Fibroblast of skin of right biceps (primary cell): ENCODE measurements around the gene LIX1L.
"Not testable (repeated sequence)": the region's sequence is repeated elsewhere in the genome, so short reads cannot be mapped to it uniquely, and the experiment has no call there.

ENCODE experiments used
- DNase-seq: peaks from one replicate; pipeline ENCODE4 v3.0.0-alpha.2; 2013

The LIX1L gene

GRCh38 chr1:145962157-145963102 is 4.6 kb upstream of the LIX1L start:
- peak; percentile 49 for DNase-seq

DNA sequence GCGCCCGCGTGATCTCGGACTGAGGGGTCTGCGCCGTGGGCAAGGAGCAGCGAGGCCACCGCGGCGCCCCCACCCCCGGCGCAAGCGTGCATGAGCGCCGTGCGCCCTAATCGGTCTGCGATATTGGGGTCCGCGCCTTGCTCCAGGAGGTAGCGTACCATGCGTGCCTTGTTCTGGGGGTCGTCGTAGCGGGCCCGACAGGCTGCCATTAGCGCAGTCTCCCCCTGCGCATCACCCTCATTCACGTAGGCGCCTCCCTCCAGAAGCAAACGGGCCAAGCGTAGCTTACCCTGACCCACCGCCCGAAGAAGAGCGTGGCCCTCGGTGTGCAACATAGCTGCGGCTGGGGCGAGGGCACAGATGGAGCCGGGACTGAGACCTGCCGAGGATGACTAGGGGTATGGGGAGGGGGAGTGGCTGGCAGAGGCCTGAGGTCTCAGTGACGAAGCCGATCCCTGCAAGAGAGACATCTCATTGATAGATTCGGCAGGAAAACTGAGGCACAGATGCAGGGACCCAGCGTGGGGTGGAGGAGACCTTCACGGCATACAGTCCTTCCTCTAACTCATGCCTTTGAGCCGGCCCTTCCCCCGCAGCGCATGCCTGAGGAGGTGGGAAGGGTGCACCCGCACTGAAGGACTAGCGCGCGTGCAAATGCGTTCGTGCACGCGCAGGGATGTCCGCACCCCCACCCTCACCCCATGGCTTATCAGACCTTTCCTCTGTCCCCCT is 3.8 kb upstream of the LIX1L start:
- DNase-seq, result peak; percentile 44

GRCh38 chr1:145961109-145961424 is 3.2 kb upstream of the LIX1L start:
- DNase-seq, result no peak

- peak; percentile 65 for DNase-seq
These were observed 2.8 kb upstream of the LIX1L start for GRCh38 chr1:145960468-145961108.

DNA sequence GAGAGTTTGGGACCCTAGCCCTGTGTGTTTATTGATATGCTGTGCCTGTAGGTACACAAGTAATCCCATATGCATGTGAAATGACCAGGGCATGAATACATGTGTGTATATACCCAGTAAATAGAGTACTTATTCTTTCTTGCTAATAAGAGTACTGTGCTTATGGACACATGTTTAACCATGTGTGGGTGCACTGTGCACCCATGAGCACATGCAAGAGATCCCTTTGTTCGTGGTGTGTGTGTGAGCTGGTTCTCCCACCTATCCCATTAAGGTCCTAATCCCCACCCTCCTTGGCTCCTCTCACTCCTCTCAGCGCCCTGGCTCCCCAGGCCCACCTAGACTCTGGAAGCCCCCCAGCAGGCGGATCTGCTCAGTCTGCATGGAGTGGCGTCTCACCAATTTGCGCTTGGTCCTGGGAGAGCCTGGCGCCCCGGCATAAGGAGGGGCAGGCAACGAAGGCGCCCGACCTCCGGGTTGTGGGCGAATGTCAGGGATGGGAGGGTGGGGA is 2.2 kb upstream of the LIX1L start:
- DNase-seq, result no peak

GRCh38 chr1:145959333-145959732 is 1.5 kb upstream of the LIX1L start:
- DNase-seq, result no peak

GRCh38 chr1:145958734-145959133 is 917 bp upstream of the LIX1L start:
- DNase-seq, result no peak

- DNase-seq, result peak; percentile 46
These were observed 905 bp downstream of the LIX1L start for GRCh38 chr1:145956781-145957442.

- no peak for DNase-seq
These were observed 1.5 kb downstream of the LIX1L start for GRCh38 chr1:145956361-145956760.

GRCh38 chr1:145955436-145955835 is 2.4 kb downstream of the LIX1L start:
- DNase-seq, result no peak

- DNase-seq, result no peak
These were observed 4.0 kb downstream of the LIX1L start for GRCh38 chr1:145953861-145954260.

GRCh38 chr1:145952903-145953302 is 4.9 kb downstream of the LIX1L start:
- no peak for DNase-seq

- no peak for DNase-seq
These were observed 6.3 kb downstream of the LIX1L start for GRCh38 chr1:145951526-145951925.

- no peak for DNase-seq
These were observed 8.6 kb downstream of the LIX1L start for GRCh38 chr1:145949219-145949618.

GRCh38 chr1:145947551-145947950 is 10.3 kb downstream of the LIX1L start:
- no peak for DNase-seq

DNA sequence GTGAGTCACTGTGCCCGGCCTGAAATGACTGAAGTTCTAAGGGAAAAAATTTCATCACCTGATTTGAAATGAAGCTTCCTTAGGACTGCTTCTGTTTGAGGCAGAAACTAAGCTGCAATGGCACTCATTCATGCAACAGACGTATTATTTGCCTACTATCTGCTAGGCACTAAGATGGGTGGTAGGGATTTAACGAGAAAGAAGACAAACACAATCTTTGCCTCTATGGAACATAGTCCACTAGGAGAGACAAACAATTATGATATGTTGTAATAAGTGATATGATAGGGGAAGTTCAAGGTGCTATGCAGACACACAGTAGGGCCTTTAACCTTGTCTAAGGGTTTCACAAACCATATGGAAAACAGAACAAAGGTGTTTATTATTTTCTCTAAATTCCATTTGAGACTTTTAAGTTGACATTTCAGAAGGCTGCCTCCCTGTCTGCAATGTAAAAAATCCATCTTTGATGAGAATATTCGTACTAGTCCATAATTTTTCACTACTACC is 11.3 kb downstream of the LIX1L start:
- DNase-seq, result no peak

DNA sequence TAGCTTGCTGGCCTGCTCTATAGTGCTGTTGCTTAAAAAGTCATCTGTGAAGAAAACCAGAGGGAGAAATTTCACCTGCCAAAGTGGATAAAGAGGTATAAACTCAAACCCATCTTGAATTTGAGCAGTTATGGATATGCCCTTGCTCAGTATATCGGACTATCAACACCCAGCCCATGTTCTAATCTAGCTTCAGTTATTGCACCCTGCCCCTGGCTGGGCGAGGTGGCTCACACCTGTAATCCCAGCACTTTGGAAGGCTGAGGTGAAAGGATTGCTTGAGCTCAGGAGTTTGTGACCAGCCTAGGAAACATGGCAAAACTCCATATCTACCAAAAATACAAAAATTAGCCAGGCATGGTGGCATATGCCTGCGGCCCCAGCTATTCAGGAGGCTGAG is 13.3 kb downstream of the LIX1L start:
- no peak for DNase-seq

GRCh38 chr1:145942871-145943270 is 14.9 kb downstream of the LIX1L start:
- peak; percentile 23 for DNase-seq

- DNase-seq, result no peak
These were observed 15.4 kb downstream of the LIX1L start for GRCh38 chr1:145942405-145942804.

DNA sequence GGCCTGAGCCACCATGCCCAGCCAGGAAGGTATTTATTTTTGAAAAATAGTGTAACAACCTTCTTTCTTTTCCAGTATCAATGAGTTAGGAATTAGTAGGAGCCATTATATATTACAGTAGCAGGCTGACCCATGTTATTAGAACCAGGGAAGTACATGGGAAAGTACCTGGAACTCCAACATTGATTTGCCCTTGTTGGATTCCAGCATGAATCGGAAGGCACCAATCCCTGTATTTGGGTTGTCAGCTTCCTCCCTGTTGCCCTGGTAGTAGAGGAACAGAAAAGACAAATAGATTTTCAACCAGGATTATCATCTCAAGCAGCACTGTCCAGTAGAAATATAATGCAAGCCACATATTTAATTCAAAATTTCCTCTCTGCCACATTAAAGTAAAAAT is 20.4 kb downstream of the LIX1L start:
- no peak for DNase-seq

DNA sequence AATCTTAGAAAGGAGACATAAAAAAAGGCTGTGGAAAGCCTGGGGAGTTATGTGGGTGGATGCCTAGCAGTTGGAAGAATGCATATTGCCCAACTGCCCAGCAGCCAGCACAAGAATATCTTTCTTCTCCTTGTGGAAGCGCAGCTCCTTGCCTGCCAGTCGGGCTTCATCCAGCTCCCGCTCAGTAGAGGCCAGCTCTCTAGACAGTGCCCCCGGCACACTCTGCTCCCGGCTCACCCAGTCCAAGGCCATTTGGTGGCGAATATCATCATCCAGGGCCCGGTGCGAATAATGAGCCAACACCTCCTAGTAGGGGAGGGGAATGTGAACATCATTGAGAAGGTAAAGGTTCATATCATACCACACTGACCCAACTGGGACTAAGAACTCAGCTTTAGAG is 21.6 kb downstream of the LIX1L start:
- DNase-seq, result no peak

DNA sequence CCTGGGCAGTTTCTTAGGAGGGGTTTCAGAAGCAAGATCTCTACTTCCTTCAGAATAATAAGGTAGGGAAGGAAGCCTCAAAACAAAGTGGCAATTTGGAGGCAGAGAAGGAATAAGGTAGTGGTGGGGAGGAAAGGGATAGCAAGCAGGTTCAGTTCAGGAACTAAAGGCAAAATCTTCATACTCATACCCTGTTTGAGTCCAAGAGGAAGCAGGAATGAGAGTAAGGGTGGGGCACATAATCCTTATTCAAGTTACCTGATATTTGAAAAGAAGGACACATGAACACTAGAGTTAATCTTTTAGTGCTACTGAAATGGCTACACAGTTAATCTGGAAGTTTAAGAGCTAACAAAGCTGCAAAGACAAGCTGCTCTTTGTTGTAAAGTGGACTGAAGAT is 22.1 kb downstream of the LIX1L start:
- no peak for DNase-seq

GRCh38 chr1:145932522-145933009 is 25.3 kb downstream of the LIX1L start:
- not testable (repeated sequence) for DNase-seq
